HG02571 (cell line): ENCODE data around the gene NHS.
"Not testable (repeated sequence)": the region's sequence is repeated elsewhere in the genome, so short reads cannot be mapped to it uniquely, and the experiment has no call there.

Experiments used
- ATAC-seq: cut with Tn5 transposase; IDR thresholded peaks from one replicate; pipeline ENCODE4 v1.9.1; 2021; ENCODE audit warnings: mild to moderate bottlenecking, moderate library complexity; ENCODE audit not compliant: unreplicated experiment

NHS gene

DNA sequence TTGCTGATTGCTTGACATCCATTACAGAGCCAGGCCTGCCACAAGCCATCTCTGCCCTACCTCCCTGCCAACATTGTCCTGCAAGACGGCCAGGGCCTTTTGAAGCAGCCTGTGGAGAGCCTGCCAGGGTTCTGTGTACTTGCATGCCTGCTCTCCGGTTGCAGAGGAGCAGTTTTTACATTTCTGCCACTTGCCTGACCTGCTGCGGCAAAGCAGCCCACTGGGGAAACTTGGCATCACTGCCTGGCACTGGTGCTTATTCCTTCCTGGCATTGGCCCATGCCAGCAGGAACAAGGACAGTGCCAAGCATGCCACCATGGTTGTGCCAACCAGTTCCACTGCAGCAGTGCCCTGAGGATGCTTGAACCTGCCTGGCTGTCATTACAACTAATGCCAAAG, 167.1 kb downstream of the NHS start:
- ATAC-seq = no peak

DNA sequence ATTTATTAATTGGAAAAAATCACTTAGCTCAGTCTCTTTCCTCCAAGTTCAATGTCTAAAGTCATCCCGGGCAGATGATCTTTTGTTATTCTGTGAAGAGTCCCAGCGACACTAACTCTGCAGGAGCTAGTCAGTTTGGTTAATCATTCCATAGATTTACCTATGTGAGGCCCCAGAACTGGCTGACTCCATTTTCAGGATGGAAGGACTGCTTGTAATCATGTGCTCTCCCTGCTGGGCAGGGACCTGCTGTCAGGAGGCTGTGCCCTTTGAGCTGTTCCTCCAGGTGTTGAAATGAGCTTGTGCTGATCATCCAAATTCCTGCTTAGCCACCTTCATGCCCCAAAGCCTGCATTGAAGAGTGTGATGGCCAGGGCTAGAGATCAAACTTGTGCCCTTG, 169.8 kb downstream of the NHS start:
- no peak for ATAC-seq

DNA sequence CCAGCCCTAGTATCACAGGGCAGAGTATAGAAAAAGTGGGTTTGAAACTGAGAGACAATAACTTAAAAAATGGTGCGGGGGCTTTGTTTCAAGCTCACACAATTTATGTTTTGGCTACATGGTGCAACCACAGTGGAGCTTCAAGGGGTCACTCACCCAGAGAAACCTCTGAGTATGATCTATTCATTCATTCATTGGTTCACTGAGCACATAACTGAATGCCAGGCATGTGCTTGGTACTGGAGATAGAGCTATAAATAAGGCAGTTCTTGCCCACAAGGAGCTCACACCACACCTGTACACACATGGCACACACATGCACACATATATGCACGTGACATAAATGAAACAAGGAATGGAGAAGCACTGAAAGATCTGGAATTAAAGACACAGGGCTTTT, 171.4 kb downstream of the NHS start:
- no peak for ATAC-seq

DNA sequence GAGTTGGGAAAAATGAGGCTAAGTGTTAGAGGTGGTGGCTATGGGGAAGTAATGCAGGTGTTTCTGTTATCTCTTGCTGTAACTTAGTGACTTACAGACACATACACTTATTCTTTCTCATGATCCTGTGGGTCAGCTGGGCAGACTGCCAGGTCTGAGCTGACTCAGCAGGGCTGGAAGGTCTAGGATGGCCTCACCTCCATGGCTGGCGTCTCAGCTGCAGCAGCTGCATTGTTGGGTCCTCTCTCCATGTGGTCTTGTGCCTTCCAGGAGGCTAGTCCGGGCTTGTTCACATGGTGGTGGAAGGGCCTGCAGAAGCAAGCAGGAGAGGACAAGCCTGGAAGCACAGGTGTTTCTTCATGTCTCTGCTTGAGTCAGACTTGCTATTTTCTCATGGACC, 172.7 kb downstream of the NHS start:
- ATAC-seq = peak; percentile 79

DNA sequence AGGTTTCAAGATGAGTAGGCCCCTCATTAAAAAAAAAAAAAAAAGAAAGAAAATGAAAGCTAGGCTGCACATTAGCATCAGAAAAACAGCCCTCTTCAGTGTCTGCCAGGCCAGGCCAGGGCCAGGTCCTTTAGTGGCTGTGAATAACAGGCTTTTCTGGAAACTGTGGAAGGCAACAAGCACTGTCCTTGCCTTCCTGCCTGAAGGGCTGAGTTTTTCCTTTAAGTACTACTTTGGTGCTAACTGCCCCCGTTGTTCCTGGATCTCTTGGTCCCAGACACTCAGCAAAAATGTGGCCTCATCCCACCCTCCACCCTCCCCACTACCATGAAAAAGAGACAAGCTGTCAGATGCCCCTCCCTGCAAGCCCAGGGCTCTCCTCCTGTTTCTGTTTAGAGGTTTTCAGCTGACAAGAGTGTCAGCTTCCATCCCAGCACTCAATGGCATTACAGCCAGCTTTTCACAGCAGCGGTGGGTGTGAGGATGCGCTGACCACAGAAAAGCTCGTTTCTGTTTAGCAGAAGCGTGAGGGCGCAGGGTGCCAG, 174.2 kb downstream of the NHS start:
- ATAC-seq = no peak

DNA sequence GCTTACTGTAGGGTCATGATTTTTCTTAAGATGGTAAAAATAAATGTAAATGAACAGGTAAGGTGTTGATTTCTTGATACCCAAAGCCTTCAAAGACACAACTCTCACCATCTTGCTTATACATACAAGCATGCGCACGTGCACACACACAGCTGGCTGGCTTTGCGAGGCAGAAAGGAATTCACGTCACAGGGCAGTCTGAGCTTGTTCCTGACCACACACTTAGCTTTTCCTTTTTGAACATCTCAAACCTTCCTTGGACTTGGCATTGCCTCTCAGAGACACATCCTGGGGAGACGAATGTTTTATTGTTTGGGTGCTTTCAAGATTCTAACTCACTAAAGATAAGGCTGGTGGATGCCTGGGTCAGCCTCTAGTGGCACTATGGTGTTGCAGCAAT, 175.0 kb downstream of the NHS start:
- ATAC-seq = no peak

DNA sequence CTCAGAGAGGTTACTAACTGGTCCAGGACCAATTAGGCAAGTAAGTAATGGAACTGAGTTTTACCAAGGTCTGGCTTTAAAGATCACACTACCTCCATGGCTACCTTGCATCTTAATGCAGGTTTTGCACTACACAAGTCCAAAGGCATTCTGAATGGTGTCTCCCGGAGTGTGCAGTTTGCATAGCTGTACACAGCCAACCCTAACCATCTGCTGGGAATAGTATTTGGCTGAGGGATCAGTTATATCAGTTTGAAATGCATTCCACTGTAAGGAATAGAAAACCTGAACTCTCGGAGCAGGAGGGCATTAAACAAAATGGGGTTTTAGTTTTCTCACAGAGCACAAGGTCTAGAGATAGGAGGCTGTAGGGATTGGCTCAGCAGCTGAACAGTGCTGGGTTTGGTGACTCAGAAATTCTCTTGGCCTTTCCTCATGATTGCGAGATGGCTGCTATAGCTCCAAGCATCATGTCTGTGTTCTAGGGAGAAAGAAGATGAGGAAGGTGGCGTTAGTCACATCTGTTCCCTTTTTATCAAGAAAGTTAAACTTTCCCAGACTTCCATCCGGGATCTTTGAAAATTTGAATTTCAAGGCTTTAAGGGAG, 177.1 kb downstream of the NHS start:
- no peak for ATAC-seq

DNA sequence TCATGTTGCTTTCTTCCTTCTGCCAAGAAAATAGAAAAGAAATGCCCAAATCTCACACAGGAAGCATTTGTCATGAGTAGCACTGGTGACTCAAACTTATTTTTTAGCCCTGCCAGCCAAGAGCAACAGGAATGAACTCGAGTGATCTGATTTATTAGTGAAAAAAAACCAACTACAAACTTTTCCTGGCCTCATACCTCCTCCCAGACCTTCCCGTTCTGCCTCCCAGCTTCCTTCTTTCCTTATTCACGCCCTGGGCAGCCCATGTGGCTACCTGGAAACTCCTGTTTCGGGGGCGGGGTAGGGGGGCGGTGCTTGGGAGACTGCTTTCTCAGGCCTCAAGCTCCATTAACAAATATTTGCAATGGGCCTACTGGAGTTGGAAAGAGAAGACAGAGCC, 178.5 kb downstream of the NHS start:
- ATAC-seq = no peak

DNA sequence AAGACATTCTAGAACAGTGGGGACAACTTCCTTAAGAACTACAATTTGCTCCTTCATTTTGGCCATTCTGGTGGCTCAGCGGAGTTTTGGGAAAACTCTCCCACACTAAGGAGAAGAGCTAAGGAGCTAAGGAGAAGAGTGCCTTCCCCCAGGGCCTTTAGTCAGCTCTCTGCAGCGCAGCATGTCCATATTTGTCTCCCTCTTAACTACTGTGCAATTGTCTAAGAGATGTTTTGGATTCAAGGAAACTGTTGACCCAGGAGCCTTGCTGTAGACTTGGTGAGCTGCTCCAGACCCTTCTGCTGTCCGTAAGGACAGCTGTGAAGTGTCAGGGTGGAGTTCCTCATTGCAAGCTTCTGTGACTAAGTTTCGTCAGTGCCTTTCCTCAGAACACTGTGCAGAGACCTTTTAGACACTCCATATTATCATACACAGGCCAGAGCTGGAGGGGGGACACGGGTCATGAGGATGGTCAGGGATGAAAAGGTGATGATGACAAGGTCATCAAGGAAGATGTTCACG, 179.0 kb downstream of the NHS start:
- no peak for ATAC-seq

DNA sequence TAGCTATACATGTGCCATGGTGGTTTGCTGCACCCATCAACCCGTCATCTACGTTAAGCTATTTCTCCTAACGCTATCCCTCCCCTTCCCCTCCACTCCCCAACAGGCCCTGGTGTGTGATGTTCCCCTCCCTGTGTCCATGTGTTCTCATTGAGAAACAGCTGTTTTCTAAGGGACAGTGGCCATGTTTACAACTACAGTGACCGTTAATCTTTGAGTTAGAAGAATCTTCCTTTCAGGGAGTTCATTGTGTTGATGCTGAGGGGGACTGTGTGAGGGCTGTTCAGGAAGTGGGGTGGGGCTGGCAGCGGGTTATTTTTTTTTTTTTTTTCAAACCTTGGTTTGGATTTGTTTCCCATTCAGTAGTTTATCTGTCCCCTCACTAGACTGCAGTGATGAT, 179.9 kb downstream of the NHS start:
- no peak for ATAC-seq

DNA sequence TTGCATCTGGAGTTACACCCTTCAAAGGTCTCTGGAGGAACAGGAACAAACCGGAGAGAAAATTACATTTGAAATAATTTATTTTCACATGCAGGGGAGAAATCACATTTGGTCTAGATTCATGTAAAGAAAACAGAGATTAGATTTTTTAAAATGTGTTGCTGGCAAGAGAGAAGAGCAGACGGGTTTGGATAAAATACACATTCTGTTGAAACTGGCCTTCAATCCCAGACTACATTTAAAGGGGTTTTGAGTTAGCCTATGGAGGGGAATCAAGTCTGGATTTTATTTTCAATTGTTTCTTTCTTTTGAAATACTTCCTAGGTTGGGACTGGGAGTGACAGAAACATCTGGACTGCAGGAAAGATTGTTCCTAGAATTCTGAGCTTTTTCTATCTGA, 180.8 kb downstream of the NHS start:
- ATAC-seq = no peak

DNA sequence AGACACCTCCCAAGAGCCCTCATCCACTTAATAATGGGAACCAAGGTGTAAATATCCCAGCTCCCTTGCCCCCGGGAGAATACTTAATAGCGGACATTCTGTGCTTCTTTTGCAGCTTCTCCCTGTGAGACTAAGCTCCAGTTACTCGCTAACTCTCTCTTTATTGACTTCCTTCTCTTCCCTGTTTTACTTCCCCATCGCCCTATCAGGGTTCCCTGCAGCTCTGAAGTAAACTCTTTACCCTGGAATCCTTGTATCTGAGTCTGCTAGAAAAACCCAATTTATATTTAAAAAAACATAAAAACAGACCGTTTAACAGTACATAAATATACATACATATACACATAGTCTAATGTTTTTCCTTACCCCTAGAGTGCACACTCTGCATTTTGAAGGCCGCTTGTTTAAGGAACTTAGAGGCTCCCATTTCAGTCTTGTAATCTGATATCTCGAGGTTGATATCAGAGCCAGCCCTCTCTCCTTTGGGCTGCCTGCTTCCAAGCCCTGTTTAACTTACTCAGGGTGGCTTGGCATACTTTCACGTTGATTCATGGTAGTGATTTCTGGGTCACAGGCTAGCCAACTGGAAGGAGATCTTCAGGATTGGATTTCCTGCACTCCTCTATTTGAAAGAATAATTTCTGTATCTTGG, 184.9 kb downstream of the NHS start:
- no peak for ATAC-seq

DNA sequence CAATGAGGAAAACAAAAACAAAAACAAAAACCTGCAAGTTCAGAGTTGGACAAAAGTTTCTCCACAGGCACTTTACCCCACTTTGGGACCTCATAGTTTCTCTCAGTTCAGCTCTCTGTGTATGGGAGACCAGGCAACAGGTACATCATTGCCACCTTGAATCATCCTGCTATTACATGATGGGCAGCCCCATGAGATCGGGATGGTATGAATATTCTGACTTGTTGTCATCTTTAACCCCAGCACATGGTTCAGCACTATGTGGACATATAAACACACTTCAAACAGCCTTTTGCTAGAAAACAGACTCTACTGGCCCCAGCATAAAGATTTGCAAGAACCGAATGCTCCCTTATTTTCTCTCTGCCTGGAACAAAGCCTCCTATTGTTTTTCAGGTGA, 185.4 kb downstream of the NHS start:
- no peak for ATAC-seq

DNA sequence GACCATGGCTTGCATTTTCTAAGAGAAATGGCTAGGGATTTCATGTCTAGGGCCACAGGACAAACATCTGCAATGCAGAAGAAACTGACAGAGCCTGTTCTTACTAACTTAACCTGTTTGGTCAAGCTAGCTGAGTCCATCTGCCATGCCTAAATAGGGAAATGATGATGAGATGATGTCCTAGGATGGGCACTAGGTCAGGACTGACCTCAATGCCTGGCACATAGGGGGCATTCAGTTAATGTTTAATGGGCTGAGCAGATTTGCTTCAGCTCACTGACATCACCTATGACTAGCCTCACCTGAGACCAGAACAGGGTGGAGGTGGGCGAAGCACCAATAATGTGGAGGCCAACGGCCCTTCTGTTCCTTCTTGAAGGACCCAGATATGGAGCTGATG, 188.1 kb downstream of the NHS start:
- no peak for ATAC-seq

DNA sequence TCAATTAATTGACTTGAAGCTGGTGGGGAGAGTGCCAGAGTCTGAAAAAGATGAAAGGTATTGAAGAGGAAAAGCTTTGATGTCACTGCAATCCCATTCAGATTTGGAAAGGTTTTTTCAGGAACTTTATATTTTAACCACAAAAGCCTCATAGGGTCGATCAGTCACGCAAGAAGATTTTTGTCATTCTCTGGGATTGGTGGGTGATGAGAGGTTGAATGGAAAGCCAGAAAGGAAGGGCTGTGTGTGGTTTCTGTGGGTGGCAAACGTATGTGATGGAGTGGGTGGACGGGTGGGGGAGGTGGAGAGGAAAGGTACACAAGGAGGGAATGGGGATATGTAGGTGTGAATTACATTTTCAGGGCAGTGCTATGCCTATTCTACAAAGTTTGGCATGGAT, 188.5 kb downstream of the NHS start:
- no peak for ATAC-seq

DNA sequence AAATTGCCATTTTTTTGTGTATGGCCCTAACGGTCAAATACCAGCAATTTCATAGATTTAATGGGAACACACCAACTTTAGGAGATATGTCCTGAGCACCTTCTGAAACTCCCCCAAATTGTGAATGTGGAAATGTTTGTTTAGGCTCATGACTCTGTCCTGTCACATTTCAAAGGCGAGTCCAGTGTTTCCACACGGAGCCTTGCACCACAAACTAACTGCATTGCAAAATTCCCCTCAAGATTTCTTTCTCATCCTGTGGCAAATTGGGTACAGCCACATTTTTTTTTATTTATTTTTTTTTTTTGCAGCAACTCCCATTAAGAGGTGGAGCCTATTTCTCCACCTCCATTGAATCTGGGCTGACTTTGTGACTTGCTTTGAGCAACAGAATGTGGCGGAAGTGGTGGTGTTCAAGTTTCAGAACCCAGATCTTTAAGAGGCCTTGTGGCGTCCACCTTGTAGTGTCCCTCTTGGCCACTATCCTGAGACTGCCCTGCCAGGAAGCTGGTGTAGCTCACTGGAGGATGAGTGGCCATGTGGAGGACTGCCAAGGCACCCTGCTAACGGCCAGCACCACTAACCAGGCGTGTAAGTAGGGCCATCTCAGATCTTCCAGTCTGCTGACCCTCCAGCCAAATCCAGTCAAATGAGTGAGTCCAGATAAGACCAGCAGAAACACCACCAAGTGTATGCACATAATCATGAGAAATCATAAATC, 189.8 kb downstream of the NHS start:
- no peak for ATAC-seq

DNA sequence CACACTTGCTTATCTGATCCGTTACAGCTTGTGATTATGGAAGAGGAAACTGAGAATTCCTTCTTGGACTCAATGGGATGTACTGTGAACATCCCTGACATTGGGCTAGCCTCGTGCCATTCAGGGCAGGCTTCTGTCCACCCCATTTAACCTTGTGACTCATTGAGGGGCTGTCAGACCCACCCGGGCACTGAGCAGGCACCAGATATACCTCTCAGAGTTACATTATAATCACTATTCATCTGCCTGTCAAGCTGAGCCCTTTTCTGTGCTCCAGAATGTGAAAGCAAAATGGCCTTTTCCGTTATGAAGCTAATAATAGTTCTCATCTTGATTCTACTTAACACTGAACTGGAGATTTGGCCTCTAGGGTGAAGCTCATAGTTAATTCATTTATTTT, 191.7 kb downstream of the NHS start:
- ATAC-seq = no peak

DNA sequence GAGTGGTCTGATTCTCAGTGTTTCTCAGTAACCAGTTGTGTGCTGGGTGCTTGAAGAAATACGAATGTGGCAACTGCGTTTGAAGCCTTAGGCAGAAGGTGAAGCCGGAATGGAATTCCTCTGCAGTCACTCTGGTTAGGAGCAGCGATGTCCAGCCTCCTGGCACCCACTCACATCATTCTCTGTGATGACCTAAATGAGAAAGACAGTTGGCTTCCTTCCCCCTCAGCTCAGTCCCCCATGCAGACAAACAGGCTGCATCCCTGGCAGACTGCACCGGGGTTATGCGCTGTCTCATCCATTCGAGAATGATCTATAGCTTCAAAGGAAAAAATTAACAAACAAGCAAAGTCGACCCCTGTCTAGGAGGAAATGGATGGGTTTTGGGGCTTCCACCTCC, 192.2 kb downstream of the NHS start:
- ATAC-seq = no peak

DNA sequence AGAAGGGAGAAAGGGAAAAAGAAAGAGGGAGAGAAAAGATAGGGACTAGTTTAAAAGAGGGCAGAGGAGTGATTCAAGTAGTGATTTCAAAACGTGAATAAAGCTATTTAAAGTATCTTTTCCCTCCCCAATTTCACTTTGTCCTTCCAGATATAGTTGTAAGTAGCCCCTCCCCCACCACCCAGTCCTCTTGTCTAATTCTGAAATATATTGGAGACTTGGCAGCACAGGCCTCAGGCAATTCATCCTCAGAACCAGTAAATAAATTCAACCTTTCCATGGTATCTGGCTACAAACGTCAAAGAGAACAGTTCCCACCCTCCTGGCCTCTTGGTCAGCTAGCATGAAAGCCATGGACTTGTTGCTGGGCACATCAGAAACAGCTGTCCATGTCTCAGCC, 192.8 kb downstream of the NHS start:
- no peak for ATAC-seq

DNA sequence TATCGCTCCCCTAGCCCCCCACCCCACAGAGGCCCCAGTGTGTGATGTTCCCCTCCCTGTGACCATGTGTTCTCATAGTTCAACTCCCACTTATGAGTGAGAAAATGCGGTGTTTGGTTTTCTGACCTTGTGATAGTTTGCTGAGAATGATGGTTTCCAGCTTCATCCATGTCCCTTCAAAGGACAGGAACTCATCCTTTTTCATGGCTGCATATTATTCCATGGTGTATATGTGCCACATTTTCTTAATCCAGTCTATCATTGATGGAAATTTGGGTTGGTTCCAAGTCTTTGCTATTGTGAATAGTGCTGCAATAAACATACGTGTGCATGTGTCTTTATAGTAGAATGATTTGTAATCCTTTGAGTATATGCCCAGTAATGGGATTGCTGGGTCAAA, 193.8 kb downstream of the NHS start:
- not testable (repeated sequence) for ATAC-seq

DNA sequence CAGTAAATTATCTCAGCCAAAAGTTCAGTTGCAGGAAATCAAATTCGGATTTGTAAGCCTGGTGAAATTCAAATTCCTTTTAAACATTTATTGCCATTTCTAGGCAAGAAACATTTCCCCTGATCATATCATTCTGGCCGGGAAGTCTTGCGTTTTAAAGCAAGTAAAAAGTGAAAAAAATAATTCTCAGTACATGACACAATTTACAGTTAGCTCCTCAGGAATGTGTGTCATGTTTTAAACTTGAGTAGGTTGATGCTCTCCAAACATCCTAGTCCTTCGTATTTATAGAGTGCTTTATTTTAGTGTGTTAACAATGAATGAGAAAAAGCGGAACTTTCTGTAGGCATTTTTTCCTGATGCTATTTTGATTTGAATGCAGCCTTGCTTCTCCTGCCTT, 204.0 kb downstream of the NHS start:
- ATAC-seq = no peak

DNA sequence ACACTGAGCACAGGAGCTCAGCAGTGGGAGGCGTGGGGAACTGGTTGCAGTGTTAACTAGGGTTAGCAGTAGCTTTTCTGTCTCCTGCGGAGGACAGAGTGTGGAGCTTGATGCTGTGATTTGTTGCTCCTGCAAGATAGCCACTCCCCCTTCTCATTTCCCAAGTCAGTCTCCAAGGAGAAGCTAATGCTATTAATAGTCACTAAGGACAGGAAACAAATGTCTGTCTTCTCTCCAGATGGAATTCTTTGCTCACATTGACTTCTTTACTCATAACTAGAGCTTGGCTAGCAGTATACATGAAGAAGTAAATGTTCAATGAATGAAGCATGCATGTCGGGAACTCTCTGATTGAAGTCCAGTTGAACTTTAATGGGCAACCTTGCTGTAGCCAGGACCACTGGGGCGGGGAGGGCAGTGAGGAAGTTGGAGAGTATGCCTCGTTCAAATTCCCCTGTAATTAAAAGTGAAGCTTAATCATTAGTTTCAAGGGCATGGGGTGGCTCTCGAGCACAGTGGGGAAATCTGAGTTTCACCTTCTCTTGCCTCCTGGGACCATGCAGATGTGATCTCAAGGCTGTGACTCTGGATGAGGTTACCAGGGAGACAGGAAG, 205.6 kb downstream of the NHS start:
- no peak for ATAC-seq
